ENCODE data around the gene CACNG4. TPM values are rescaled to one million over a fixed set of nuclear protein-coding genes. Genes with fewer than 3 reads are reported as not detected.
A peak's percentile ranks its signal among the peaks of the same experiment; 100 is the strongest.

CACNG4 gene
- total and polyA plus RNA-seq, 4 donors: 2.3 to 9.4 (median 4.1) TPM

DNA sequence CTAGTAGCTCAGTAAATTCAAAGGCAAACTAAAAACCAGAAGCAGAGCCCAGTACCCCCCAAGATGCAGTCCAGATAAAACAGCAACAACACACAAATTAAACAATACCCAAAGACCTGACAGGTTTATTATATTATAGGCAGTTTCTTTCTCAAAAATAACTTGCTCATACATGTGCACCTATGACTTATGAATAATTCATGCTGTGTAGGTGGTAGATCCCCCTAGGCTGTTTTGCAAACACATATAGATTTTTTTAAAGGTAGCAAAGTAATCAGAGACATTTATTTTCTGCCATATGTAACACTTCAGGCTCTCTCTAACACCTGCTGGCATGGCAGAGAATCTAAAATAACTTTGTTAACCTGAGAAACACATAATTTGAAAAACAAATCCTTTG lies 107.1 kb downstream of the CACNG4 start:
- no peaks in the 10 kb centered on the region for H3K27me3 ChIP-seq (ENCODE audit: control insufficient read depth in 3 of 3, insufficient read depth in 3 of 3, low read length in 2 of 3)
- ATAC-seq (ENCODE audit: insufficient read depth, low FRiP score) (no peak), DNase-seq (no peak)
- H3K9ac ChIP-seq (ENCODE audit: insufficient read depth in 1 of 2, low read length in 2 of 2): no peak overlapping the region
- no peak overlapping the region for H3K4me3 ChIP-seq
- no peaks in the 10 kb centered on the region for H3K9me3 ChIP-seq (ENCODE audit: control insufficient read depth in 4 of 4, insufficient read depth in 3 of 4, low read length in 3 of 4)
- no peak overlapping the region for H3K27ac ChIP-seq (ENCODE audit: low read depth in 1 of 2, low read length in 1 of 2)
- peaks cover 0 to 2% (median 0%) of the 10 kb centered on the region in 5 donors for H3K4me1 ChIP-seq (ENCODE audit: control insufficient read depth in 5 of 5, insufficient read depth in 5 of 5, low read length in 5 of 5)
- TF ChIP-seq, protein P1, sequence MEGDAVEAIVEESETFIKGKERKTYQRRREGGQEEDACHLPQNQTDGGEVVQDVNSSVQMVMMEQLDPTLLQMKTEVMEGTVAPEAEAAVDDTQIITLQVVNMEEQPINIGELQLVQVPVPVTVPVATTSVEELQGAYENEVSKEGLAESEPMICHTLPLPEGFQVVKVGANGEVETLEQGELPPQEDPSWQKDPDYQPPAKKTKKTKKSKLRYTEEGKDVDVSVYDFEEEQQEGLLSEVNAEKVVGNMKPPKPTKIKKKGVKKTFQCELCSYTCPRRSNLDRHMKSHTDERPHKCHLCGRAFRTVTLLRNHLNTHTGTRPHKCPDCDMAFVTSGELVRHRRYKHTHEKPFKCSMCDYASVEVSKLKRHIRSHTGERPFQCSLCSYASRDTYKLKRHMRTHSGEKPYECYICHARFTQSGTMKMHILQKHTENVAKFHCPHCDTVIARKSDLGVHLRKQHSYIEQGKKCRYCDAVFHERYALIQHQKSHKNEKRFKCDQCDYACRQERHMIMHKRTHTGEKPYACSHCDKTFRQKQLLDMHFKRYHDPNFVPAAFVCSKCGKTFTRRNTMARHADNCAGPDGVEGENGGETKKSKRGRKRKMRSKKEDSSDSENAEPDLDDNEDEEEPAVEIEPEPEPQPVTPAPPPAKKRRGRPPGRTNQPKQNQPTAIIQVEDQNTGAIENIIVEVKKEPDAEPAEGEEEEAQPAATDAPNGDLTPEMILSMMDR (IDR thresholded peaks at IDR 0.05; ENCODE audit: control extremely low read depth, extremely low read depth): no peak
- peaks cover 0 to 8% (median 1%) of the 10 kb centered on the region in 4 donors for H3K36me3 ChIP-seq (ENCODE audit: control insufficient read depth in 4 of 4, insufficient read depth in 4 of 4, low read length in 4 of 4)

GRCh38 chr17:67072885-67073284 lies 108.4 kb downstream of the CACNG4 start:
- Histone ChIP-seq H3K9me3 (ENCODE audit: control insufficient read depth in 4 of 4, insufficient read depth in 3 of 4, low read length in 3 of 4) (no peaks in the 10 kb centered on the region), H3K36me3 (ENCODE audit: control insufficient read depth in 4 of 4, insufficient read depth in 4 of 4, low read length in 4 of 4) (peaks cover 0 to 8% (median 1%) of the 10 kb centered on the region in 4 donors), H3K4me1 (ENCODE audit: control insufficient read depth in 5 of 5, insufficient read depth in 5 of 5, low read length in 5 of 5) (peaks cover 0 to 2% (median 0%) of the 10 kb centered on the region in 5 donors), H3K4me3 (no peak overlapping the region), H3K9ac (ENCODE audit: insufficient read depth in 1 of 2, low read length in 2 of 2) (no peak overlapping the region), H3K27ac (ENCODE audit: low read depth in 1 of 2, low read length in 1 of 2) (no peak overlapping the region), H3K27me3 (ENCODE audit: control insufficient read depth in 3 of 3, insufficient read depth in 3 of 3, low read length in 2 of 3) (no peaks in the 10 kb centered on the region)
- DNase-seq (no peak), ATAC-seq (ENCODE audit: insufficient read depth, low FRiP score) (no peak)
- TF ChIP-seq, protein P1 (IDR thresholded peaks at IDR 0.05; ENCODE audit: control extremely low read depth, extremely low read depth): no peak
- 90 to 92% methylated on average over 3 of the region's 3 CpGs for WGBS, 2 donors

DNA sequence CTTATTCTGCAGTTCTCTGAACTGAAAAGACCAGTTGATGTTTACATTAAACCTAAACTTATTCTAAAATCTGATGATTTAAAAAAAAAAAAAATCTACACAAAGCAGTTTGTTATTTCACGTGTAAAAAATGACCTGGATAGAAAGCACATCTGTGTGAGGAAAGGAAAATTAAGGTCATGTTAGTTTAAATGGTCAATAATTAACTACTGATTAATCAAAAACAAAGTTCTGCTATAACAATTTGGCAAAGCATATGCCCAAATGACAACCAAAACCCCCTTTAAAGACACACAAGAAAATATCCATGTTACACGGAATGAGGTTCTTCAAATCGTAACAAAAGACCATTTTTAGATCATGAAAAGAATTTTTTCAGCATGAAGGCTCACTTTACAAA lies 110.3 kb downstream of the CACNG4 start:
- 88 to 95% methylated on average over 3 of the region's 3 CpGs for WGBS, 2 donors
- H3K27ac ChIP-seq (ENCODE audit: low read depth in 1 of 2, low read length in 1 of 2): no peak overlapping the region
- H3K9ac ChIP-seq (ENCODE audit: insufficient read depth in 1 of 2, low read length in 2 of 2): no peak overlapping the region
- no peaks in the 10 kb centered on the region for H3K4me1 ChIP-seq (ENCODE audit: control insufficient read depth in 5 of 5, insufficient read depth in 5 of 5, low read length in 5 of 5)
- peaks cover 3 to 12% (median 6%) of the 10 kb centered on the region in 4 donors for H3K36me3 ChIP-seq (ENCODE audit: control insufficient read depth in 4 of 4, insufficient read depth in 4 of 4, low read length in 4 of 4)
- no peaks in the 10 kb centered on the region for H3K27me3 ChIP-seq (ENCODE audit: control insufficient read depth in 3 of 3, insufficient read depth in 3 of 3, low read length in 2 of 3)
- ATAC-seq (ENCODE audit: insufficient read depth, low FRiP score) (no peak), DNase-seq (no peak)
- no peaks in the 10 kb centered on the region for H3K9me3 ChIP-seq (ENCODE audit: control insufficient read depth in 4 of 4, insufficient read depth in 3 of 4, low read length in 3 of 4)
- TF ChIP-seq, protein P1 (IDR thresholded peaks at IDR 0.05; ENCODE audit: control extremely low read depth, extremely low read depth): no peak
- no peak overlapping the region for H3K4me3 ChIP-seq

DNA sequence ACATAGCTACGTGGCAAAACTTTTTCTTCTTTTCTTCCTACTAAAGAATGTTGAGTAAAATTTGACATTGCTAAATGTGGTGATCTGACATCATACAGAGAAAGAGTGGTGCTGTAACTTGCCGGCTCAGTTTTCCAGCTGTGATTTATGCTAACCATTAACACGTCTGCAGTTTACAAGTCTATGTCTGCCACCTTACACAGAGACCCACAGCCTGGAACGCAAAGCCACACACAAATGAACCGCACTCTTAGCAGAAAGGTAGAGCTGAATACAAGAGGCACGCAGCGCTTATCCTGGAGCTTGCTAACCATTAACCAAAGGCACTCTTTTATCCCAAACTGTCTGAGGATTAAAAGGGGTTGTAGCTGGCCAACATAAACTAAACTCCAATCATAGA lies 111.8 kb downstream of the CACNG4 start:
- H3K27me3 ChIP-seq (ENCODE audit: control insufficient read depth in 3 of 3, insufficient read depth in 3 of 3, low read length in 2 of 3): no peaks in the 10 kb centered on the region
- WGBS, 2 donors: 77 to 78% methylated on average over 7 of the region's 7 CpGs
- H3K4me1 ChIP-seq (ENCODE audit: control insufficient read depth in 5 of 5, insufficient read depth in 5 of 5, low read length in 5 of 5): peaks cover 0 to 8% (median 0%) of the 10 kb centered on the region in 5 donors
- ATAC-seq (ENCODE audit: insufficient read depth, low FRiP score) (no peak), DNase-seq (peak; percentile 11 to 55 (median 44))
- no peaks in the 10 kb centered on the region for H3K9me3 ChIP-seq (ENCODE audit: control insufficient read depth in 4 of 4, insufficient read depth in 3 of 4, low read length in 3 of 4)
- no peak overlapping the region for H3K9ac ChIP-seq (ENCODE audit: insufficient read depth in 1 of 2, low read length in 2 of 2)
- TF ChIP-seq, protein P1 (IDR thresholded peaks at IDR 0.05; ENCODE audit: control extremely low read depth, extremely low read depth): no peak
- peaks cover 3 to 12% (median 6%) of the 10 kb centered on the region in 4 donors for H3K36me3 ChIP-seq (ENCODE audit: control insufficient read depth in 4 of 4, insufficient read depth in 4 of 4, low read length in 4 of 4)
- no peak overlapping the region for H3K27ac ChIP-seq (ENCODE audit: low read depth in 1 of 2, low read length in 1 of 2)
- no peak overlapping the region for H3K4me3 ChIP-seq

Measured in lung (tissue), 12 donors.